ENCODE results near the gene C1orf167. TPM values are rescaled to one million over a fixed set of nuclear protein-coding genes. Genes with fewer than 3 reads are reported as not detected.

C1orf167 gene
- total RNA-seq, 6 experiments from 2014 or later, result not detected

- no peak for DNase-seq
- H3K36me3 ChIP-seq, result peaks cover 0 to 38% (median 9%) of the 10 kb centered on the region in 4 donors
Measured at GRCh38 chr1:11800391-11800755, 38.4 kb downstream of the C1orf167 start.

GRCh38 chr1:11800756-11801433, 38.9 kb downstream of the C1orf167 start:
- peak; percentile 78 to 82 (median 81) for DNase-seq
- 53% methylated on average over 3 of the region's 21 CpGs for WGBS (ENCODE audit: insufficient coverage, low coverage, low lambda C conversion rate, missing lambda C conversion rate)
- no peaks in the 10 kb centered on the region for H3K27me3 ChIP-seq
- peaks cover 0 to 34% (median 7%) of the 10 kb centered on the region in 4 donors for H3K36me3 ChIP-seq
- ATAC-seq, result peak; percentile 3 to 57 (median 16)
- H3K27ac ChIP-seq, result peak overlapping the region in 2 of 3 donors; percentile 16 to 21
- H3K4me3 ChIP-seq, result no peak overlapping the region
- TF ChIP-seq POLR2A (IDR thresholded peaks at IDR 0.05) (no peak), CTCF (IDR thresholded peaks at IDR 0.05) (no peak)
- intact Hi-C loops (cut with DNase I), result no loop called here
- H3K4me1 ChIP-seq, result peaks cover 0 to 36% (median 14%) of the 10 kb centered on the region in 4 donors
- no peaks in the 10 kb centered on the region for H3K9me3 ChIP-seq

More at GRCh38 chr1:11800391-11800755, 38.4 kb downstream of the C1orf167 start:
- Histone ChIP-seq H3K27me3 (no peaks in the 10 kb centered on the region), H3K27ac (peak overlapping the region in 1 of 3 donors; percentile 16), H3K4me1 (peaks cover 0 to 36% (median 14%) of the 10 kb centered on the region in 4 donors), H3K9me3 (no peaks in the 10 kb centered on the region), H3K4me3 (no peak overlapping the region)
- TF ChIP-seq POLR2A (IDR thresholded peaks at IDR 0.05) (no peak), CTCF (IDR thresholded peaks at IDR 0.05) (no peak)
- no peak for ATAC-seq
- 93% methylated on average over 5 of the region's 8 CpGs for WGBS (ENCODE audit: insufficient coverage, low coverage, low lambda C conversion rate, missing lambda C conversion rate)
- intact Hi-C loops (cut with DNase I), result no loop called here

GRCh38 chr1:11802616-11802972, 40.6 kb downstream of the C1orf167 start:
- intact Hi-C loops (cut with DNase I), result no loop called here
- peak overlapping the region; percentile 96 to 100 (median 97) for H3K27ac ChIP-seq
- H3K9me3 ChIP-seq, result no peaks in the 10 kb centered on the region
- peaks cover 0 to 46% (median 21%) of the 10 kb centered on the region in 4 donors for H3K4me1 ChIP-seq
- TF ChIP-seq POLR2A (IDR thresholded peaks at IDR 0.05) (no peak), CTCF (IDR thresholded peaks at IDR 0.05) (no peak)
- no peaks in the 10 kb centered on the region for H3K27me3 ChIP-seq
- ATAC-seq (no peak), DNase-seq (no peak)
- H3K36me3 ChIP-seq, result peaks cover 0 to 27% (median 3%) of the 10 kb centered on the region in 4 donors
- peak overlapping the region; percentile 44 to 75 (median 64) for H3K4me3 ChIP-seq
- 39% methylated on average over 5 of the region's 6 CpGs for WGBS (ENCODE audit: insufficient coverage, low coverage, low lambda C conversion rate, missing lambda C conversion rate)

GRCh38 chr1:11802973-11803885, 41.2 kb downstream of the C1orf167 start:
- WGBS (ENCODE audit: insufficient coverage, low coverage, low lambda C conversion rate, missing lambda C conversion rate), result 35% methylated on average over 16 of the region's 28 CpGs
- ATAC-seq, result peak; percentile 3 to 30 (median 19)
- intact Hi-C loops (cut with DNase I), result no loop called here

More at GRCh38 chr1:11802973-11803885, 41.2 kb downstream of the C1orf167 start:
- peak overlapping the region; percentile 44 to 75 (median 64) for H3K4me3 ChIP-seq
- H3K36me3 ChIP-seq, result peaks cover 0 to 26% (median 3%) of the 10 kb centered on the region in 4 donors
- H3K9me3 ChIP-seq, result no peaks in the 10 kb centered on the region
- no peaks in the 10 kb centered on the region for H3K27me3 ChIP-seq
- H3K4me1 ChIP-seq, result peaks cover 0 to 48% (median 23%) of the 10 kb centered on the region in 4 donors
- peak; percentile 83 to 90 (median 90) for DNase-seq
- TF ChIP-seq CTCF (IDR thresholded peaks at IDR 0.05) (no peak), POLR2A (IDR thresholded peaks at IDR 0.05) (peak; percentile 30)
- peak overlapping the region; percentile 96 to 100 (median 97) for H3K27ac ChIP-seq
